GM12878 (cell line): ENCODE data around the gene NFIX. TPM values are rescaled to one million over a fixed set of nuclear protein-coding genes. Genes with fewer than 3 reads are reported as not detected.

Experiments
- ATAC-seq: fragments of 200-7000 bp; cut with Tn5 transposase; 3 replicates; pipeline ENCODE4 v1.9.1; 2020; ENCODE audit warnings: mild to moderate bottlenecking, moderate library complexity
- BruUV-seq: library from RNA; stranded (reverse); fragments of 400-500 nt; replicated peaks from 2 replicates; lab custom pipeline; 2021; lab: Mats Ljungman, UMichigan
- CTCF ChIA-PET: fragments of 300-600 bp; sonication (Branson Sonifier 250); formaldehyde crosslinking; extraction: SDS; loops from one replicate; lab custom pipeline; 2021; ENCODE audit warnings: inconsistent platforms; lab: Yijun Ruan, JAX
- POLR2A ChIA-PET: fragments of 350-600 bp; formaldehyde crosslinking; extraction: SDS; loops from one replicate; lab custom pipeline; 2021; ENCODE audit warnings: inconsistent platforms; lab: Charles Lee
- RAD21 ChIA-PET: fragments of 300-600 bp; sonication (Branson Sonifier 250); formaldehyde crosslinking; loops from one replicate; lab custom pipeline; 2023; ENCODE audit warnings: antibody characterized with exemption; ENCODE audit not compliant: unreplicated experiment; lab: Charles Lee
- SMC1A ChIA-PET: fragments of 300-600 bp; sonication (Branson Sonifier 250); formaldehyde crosslinking; loops from one replicate; lab custom pipeline; 2023; ENCODE audit not compliant: unreplicated experiment, uncharacterized antibody; lab: Charles Lee
- DNase-seq: peaks from one replicate; pipeline ENCODE4 v3.0.0-alpha.2; 2011; ENCODE audit warnings: low read depth, low spot score
- FAIRE-seq: peaks from 3 replicates; lab custom pipeline; 2011; peaks lifted over from hg19 to GRCh38; lab: Jason Lieb, UNC
- H2AFZ ChIP-seq: 2 replicates; pipeline ENCODE4 v1.6.0; 2011; ENCODE audit warnings: low read depth, low read length, control low read depth; ENCODE audit not compliant: control insufficient read depth
- H3K27ac ChIP-seq: 2 replicates; pipeline ENCODE4 v1.5.1; 2011; ENCODE audit warnings: control low read depth; ENCODE audit not compliant: control insufficient read depth, insufficient read depth
- H3K27me3 ChIP-seq, 2 experiments: replicated peaks in 1 of 2; 2 replicates each; pipeline versions ENCODE4 v1.6.0 to v1.6.1; 2011; ENCODE audit warnings: low read length in 1 of 2; ENCODE audit not compliant: control insufficient read depth in 2 of 2, insufficient read depth in 2 of 2
- H3K36me3 ChIP-seq, 2 experiments: 2 replicates each; pipeline ENCODE4 v1.5.1; 2011; ENCODE audit warnings: low read length in 1 of 2; ENCODE audit not compliant: control insufficient read depth in 2 of 2, insufficient read depth in 2 of 2
- H3K4me1 ChIP-seq: 2 replicates; pipeline ENCODE4 v1.6.1; 2011; ENCODE audit warnings: mild to moderate bottlenecking, low read length, moderate library complexity, mixed read lengths; ENCODE audit not compliant: control insufficient read depth, insufficient read depth
- H3K4me2 ChIP-seq: 2 replicates; pipeline ENCODE4 v1.6.0; 2011; ENCODE audit warnings: control low read depth; ENCODE audit not compliant: control insufficient read depth, insufficient read depth
- H3K4me3 ChIP-seq: fragments of 200-600 bp; sonication (generic); 2 replicates; pipeline ENCODE4 v1.5.1; 2016
- H3K79me2 ChIP-seq: 2 replicates; pipeline ENCODE4 v1.6.0; 2011; ENCODE audit warnings: low read length; ENCODE audit not compliant: control insufficient read depth, insufficient read depth
- H3K9ac ChIP-seq: 2 replicates; pipeline ENCODE4 v1.8.0; 2011; ENCODE audit warnings: low read length, control low read depth, mixed read lengths; ENCODE audit not compliant: control insufficient read depth, insufficient read depth
- H3K9me3 ChIP-seq: replicated peaks from 3 replicates; pipeline ENCODE4 v1.5.1; 2011; ENCODE audit warnings: mild to moderate bottlenecking, low read length; ENCODE audit not compliant: control insufficient read depth, insufficient read depth
- H4K20me1 ChIP-seq: 2 replicates; pipeline ENCODE4 v1.6.0; 2011; ENCODE audit not compliant: control insufficient read depth, insufficient read depth
- ATF2 ChIP-seq: IDR thresholded peaks from 2 replicates; pipeline ENCODE4 v1.6.1; 2012; ENCODE audit warnings: low read length, inconsistent platforms
- CTCF ChIP-seq, 3 experiments: IDR thresholded peaks in 2 of 3; conservative IDR thresholded peaks in 1 of 3; 2 replicates each; pipeline ENCODE4 v1.5.1; 2011; ENCODE audit warnings: low read depth in 3 of 3, low read length in 3 of 3, mild to moderate bottlenecking in 3 of 3, control low read depth in 2 of 3, moderate library complexity in 2 of 3, inconsistent platforms in 1 of 3, mixed read lengths in 1 of 3; ENCODE audit not compliant: control insufficient read depth in 2 of 3, insufficient read depth in 1 of 3; ENCODE audit errors: extremely low read depth in 1 of 3
- NRF1 ChIP-seq: conservative IDR thresholded peaks from 2 replicates; pipeline ENCODE4 v1.6.1; 2011; ENCODE audit warnings: mild to moderate bottlenecking, low read depth, low read length, improper control_type of control experiment
- SMARCA5 ChIP-seq: fragments of 450-650 bp; IDR thresholded peaks from 2 replicates; pipeline ENCODE4 v1.6.1; 2017; ENCODE audit warnings: mild to moderate bottlenecking
- WGBS: methylation state at CpG from one replicate; pipeline ENCODE4 v1.1.6; 2016; ENCODE audit warnings: low lambda C conversion rate; ENCODE audit not compliant: insufficient replicate concordance, insufficient coverage; ENCODE audit errors: missing lambda C conversion rate; 5-methylcytosine and 5-hydroxymethylcytosine counted together
- in situ Hi-C: fragments of 300-500 bp; cut with MboI; formaldehyde crosslinking; loops from 9 replicates; pipeline ENCODE4 v1.14.3; 2018; ENCODE audit warnings: mixed read lengths
- intact Hi-C: fragments of 100-400 bp; cut with micrococcal nuclease; formaldehyde crosslinking; loops from one replicate; pipeline ENCODE4 v1.14.2; 2022; ENCODE audit not compliant: unreplicated experiment
- polyA plus RNA-seq, 11 experiments: library from polyadenylated mRNA; depleted of rRNA in 4 of 11; unstranded in 6 of 11; stranded (reverse) in 5 of 11; fragments of >200 nt; fragmentation: Nextera tagmentation in 4 of 11; fragmentation: Illumina TruSeq in 1 of 11; extraction: Ambion mirVana in 4 of 11; extraction: Trizol in 1 of 11; gene quantifications; 1 replicate in 1 of 11; 2 replicates in 10 of 11; pipeline versions ENCODE4 v1.2.1 to v1.2.3, GENCODE V29; 2011 to 2016; ENCODE audit warnings: inconsistent platforms in 2 of 11, missing spikeins in 2 of 11, low read depth in 1 of 11
- total RNA-seq, 4 experiments: library from RNA; depleted of rRNA in 3 of 4; stranded (reverse); fragments of >200 nt in 3 of 4; fragmentation: Illumina TruSeq in 1 of 4; extraction: Trizol in 1 of 4; gene quantifications; 2 replicates each; pipeline versions ENCODE4 v1.2.1 to v1.2.3, GENCODE V29; 2013 to 2021

NFIX gene
- total and polyA plus RNA-seq, 10 of the 15 experiments (the other 5 are each of a cell fraction or from before 2014, with no cell fraction given), result 0.02 to 2.2 (median 0.28) TPM

GRCh38 chr19:13033244-13033643, 38.0 kb downstream of the NFIX start:
- ChIA-PET RAD21 (interaction anchor here (1.3 to 2.5 kb wide), 4 partner anchors 25 to 56 kb away, joined by 3 to 13 read pairs (median 6); no protein-coding TSS in a partner anchor), CTCF (interaction anchor here (0.8 to 3.3 kb wide), 17 partner anchors 9 to 230 kb away, joined by 3 to 30 read pairs (median 6); no protein-coding TSS in a partner anchor), POLR2A (interaction anchor here (1.1 kb wide), 1 partner anchor 28 kb away, joined by 3 read pairs; no protein-coding TSS in a partner anchor), SMC1A (interaction anchor here (1.1 to 2.1 kb wide), 3 partner anchors 12 to 28 kb away, joined by 4 to 9 read pairs (median 7); no protein-coding TSS in a partner anchor)
- no peak for FAIRE-seq
- BruUV-seq, result no TSS peak
- WGBS, result 21% methylated on average over 1 of the region's 1 CpG
- H2AFZ ChIP-seq, result no peak overlapping the region
- no peaks in the 10 kb centered on the region for H3K79me2 ChIP-seq
- DNase-seq, result no peak
- intact Hi-C loops, result loop anchor here (5.0 to 10.0 kb wide), 2 partner anchors 56 to 62 kb away; no protein-coding TSS in a partner anchor
- no peaks in the 10 kb centered on the region for H3K36me3 ChIP-seq
- TF ChIP-seq SMARCA5 (no peak), ATF2 (no peak), NRF1 (no peak), CTCF (IDR thresholded peaks at IDR 0.05 in 2 of 3, conservative IDR thresholded peaks at IDR 0.05 in 1 of 3; ENCODE audit: control insufficient read depth in 2 of 3, extremely low read depth in 1 of 3, insufficient read depth in 1 of 3, low read depth in 3 of 3, low read length in 3 of 3) (peak in 1 of 3 experiments; percentile 16; a peak in 2 of 6 replicates)
- H3K27ac ChIP-seq, result no peak overlapping the region
- peaks cover 0 to 2% of the 10 kb centered on the region in 2 experiments; a peak in 2 of 4 replicates for H3K27me3 ChIP-seq
- in situ Hi-C loops, result no loop called here
- H3K4me1 ChIP-seq, result no peaks in the 10 kb centered on the region
- no peaks in the 10 kb centered on the region for H3K9me3 ChIP-seq
- H4K20me1 ChIP-seq, result no peaks in the 10 kb centered on the region
- no peak overlapping the region for H3K4me2 ChIP-seq
- no peak for ATAC-seq
- H3K9ac ChIP-seq, result no peak overlapping the region
- H3K4me3 ChIP-seq, result no peak overlapping the region
